Measurements from ENCODE around the gene H1-8.

GRCh38 chr3:129529436-129530210 is 13.4 kb upstream of the H1-8 start:
- TF ChIP-seq CTCF (IDR thresholded peaks at IDR 0.05) (no peak), POLR2A (IDR thresholded peaks at IDR 0.05) (no peak)
